ENCODE measurements around the gene DLGAP1.

Gene DLGAP1

GRCh38 chr18:3649633-3650426 is 805.3 kb downstream of the DLGAP1 start:
- no peak for DNase-seq

- no peak for DNase-seq
Measured at GRCh38 chr18:3649135-3649632, 805.9 kb downstream of the DLGAP1 start.

GRCh38 chr18:3648641-3649040 is 806.5 kb downstream of the DLGAP1 start:
- no peak for DNase-seq

GRCh38 chr18:3648200-3648599 is 806.9 kb downstream of the DLGAP1 start:
- no peak for DNase-seq

GRCh38 chr18:3647636-3648035 is 807.5 kb downstream of the DLGAP1 start:
- DNase-seq = no peak

GRCh38 chr18:3645384-3646156 is 809.5 kb downstream of the DLGAP1 start:
- DNase-seq = no peak

- DNase-seq = no peak
Measured at GRCh38 chr18:3634250-3634939, 820.7 kb downstream of the DLGAP1 start.

- DNase-seq = no peak
Measured at GRCh38 chr18:3631887-3632286, 823.2 kb downstream of the DLGAP1 start.

- DNase-seq = no peak
Measured at GRCh38 chr18:3626929-3627458, 828.1 kb downstream of the DLGAP1 start.

- DNase-seq = no peak
Measured at GRCh38 chr18:3625742-3626091, 829.4 kb downstream of the DLGAP1 start.

GRCh38 chr18:3624935-3625741 is 830.0 kb downstream of the DLGAP1 start:
- peak; percentile 51 for DNase-seq

- DNase-seq = no peak
Measured at GRCh38 chr18:3624546-3624934, 830.6 kb downstream of the DLGAP1 start.

- DNase-seq = no peak
Measured at GRCh38 chr18:3623769-3624545, 831.1 kb downstream of the DLGAP1 start.

- DNase-seq = no peak
Measured at GRCh38 chr18:3620146-3621119, 834.7 kb downstream of the DLGAP1 start.

GRCh38 chr18:3619746-3620145 is 835.4 kb downstream of the DLGAP1 start:
- no peak for DNase-seq

GRCh38 chr18:3619222-3619621 is 835.9 kb downstream of the DLGAP1 start:
- DNase-seq = no peak

- DNase-seq = no peak
Measured at GRCh38 chr18:3616744-3617143, 838.4 kb downstream of the DLGAP1 start.

GRCh38 chr18:3616142-3616541 is 839.0 kb downstream of the DLGAP1 start:
- no peak for DNase-seq

- DNase-seq = no peak
Measured at GRCh38 chr18:3615374-3615985, 839.6 kb downstream of the DLGAP1 start.

GRCh38 chr18:3612315-3612714 is 842.8 kb downstream of the DLGAP1 start:
- DNase-seq = no peak

Data from activated T-cell treated with anti-CD3 and anti-CD28 coated beads for 4 hours (primary cell).